Measurements from ENCODE around the gene CD6.

Gene CD6

GRCh38 chr11:60985991-60986915 is 14.8 kb downstream of the CD6 start:
- TF ChIP-seq L3MBTL2 (conservative IDR thresholded peaks at IDR 0.05) (no peak), FOXK2 (IDR thresholded peaks at IDR 0.05) (no peak), SUZ12 (IDR thresholded peaks at IDR 0.05) (no peak), HDGF (IDR thresholded peaks at IDR 0.05; ENCODE audit: borderline replicate concordance) (no peak), ELF4 (IDR thresholded peaks at IDR 0.05) (no peak), ARNT (IDR thresholded peaks at IDR 0.05) (no peak), CTBP1 (IDR thresholded peaks at IDR 0.05; ENCODE audit: borderline replicate concordance) (no peak), ZNF384 (IDR thresholded peaks at IDR 0.05) (no peak), NFRKB (IDR thresholded peaks at IDR 0.05) (no peak), FOXM1 (IDR thresholded peaks at IDR 0.05; ENCODE audit: borderline replicate concordance) (no peak), LEF1 (IDR thresholded peaks at IDR 0.05; ENCODE audit: borderline replicate concordance) (no peak), SP1 (IDR thresholded peaks at IDR 0.05) (no peak), BHLHE40 (IDR thresholded peaks at IDR 0.05; ENCODE audit: borderline replicate concordance) (no peak), TARDBP (IDR thresholded peaks at IDR 0.05) (no peak), FOXA1 (IDR thresholded peaks at IDR 0.05) (no peak)
- TF ChIP-seq, protein P1, sequence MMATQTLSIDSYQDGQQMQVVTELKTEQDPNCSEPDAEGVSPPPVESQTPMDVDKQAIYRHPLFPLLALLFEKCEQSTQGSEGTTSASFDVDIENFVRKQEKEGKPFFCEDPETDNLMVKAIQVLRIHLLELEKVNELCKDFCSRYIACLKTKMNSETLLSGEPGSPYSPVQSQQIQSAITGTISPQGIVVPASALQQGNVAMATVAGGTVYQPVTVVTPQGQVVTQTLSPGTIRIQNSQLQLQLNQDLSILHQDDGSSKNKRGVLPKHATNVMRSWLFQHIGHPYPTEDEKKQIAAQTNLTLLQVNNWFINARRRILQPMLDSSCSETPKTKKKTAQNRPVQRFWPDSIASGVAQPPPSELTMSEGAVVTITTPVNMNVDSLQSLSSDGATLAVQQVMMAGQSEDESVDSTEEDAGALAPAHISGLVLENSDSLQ (IDR thresholded peaks at IDR 0.05) = no peak
- DNase-seq (ENCODE audit: extremely low spot score) = no peak
- POLR2A ChIA-PET = no interaction called here
- CTCF ChIA-PET = no interaction called here

DNA sequence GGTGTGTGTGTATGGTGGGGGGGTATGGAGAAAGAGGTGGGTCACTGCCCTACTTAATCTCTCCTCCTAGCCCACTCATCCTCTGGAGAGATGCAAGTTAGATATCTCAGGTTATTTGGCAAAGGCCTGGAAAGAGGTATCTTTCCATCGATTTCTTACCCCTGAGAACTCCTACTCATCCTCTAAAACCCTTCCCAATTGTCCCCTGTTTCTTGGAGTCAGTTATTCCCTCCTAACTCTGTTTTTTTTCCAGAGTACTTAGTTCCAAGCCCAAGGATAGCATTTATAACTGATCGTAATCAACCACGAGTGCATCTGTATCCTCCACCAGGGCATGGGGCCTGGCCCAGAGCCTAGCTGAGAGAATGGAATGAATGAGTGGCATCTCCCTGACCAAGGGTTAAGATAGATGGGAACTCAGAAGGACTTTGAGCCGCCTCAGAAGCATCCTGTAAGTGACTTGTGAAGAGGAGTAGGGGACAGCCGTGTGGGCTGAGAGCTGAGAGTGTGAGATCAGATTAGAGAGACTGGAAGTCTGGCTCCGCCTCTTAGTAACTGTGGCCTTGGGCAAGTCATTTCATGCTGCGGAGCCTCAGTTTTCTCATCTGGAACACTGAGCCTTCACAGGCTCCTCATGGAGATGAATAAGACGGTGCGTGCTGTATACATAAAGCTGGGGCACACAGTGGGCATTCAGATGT is 16.2 kb downstream of the CD6 start:
- POLR2A ChIA-PET = no interaction called here
- CTCF ChIA-PET = interaction anchor here (0.6 kb wide), 1 partner anchor 13 kb away, joined by 3 read pairs; no protein-coding TSS in a partner anchor
- no peak for DNase-seq (ENCODE audit: extremely low spot score)
- TF ChIP-seq FOXA1 (IDR thresholded peaks at IDR 0.05) (no peak), SP1 (IDR thresholded peaks at IDR 0.05) (no peak), LEF1 (IDR thresholded peaks at IDR 0.05; ENCODE audit: borderline replicate concordance) (no peak), ZNF384 (IDR thresholded peaks at IDR 0.05) (no peak), TARDBP (IDR thresholded peaks at IDR 0.05) (no peak), BHLHE40 (IDR thresholded peaks at IDR 0.05; ENCODE audit: borderline replicate concordance) (no peak), FOXK2 (IDR thresholded peaks at IDR 0.05) (no peak), SUZ12 (IDR thresholded peaks at IDR 0.05) (no peak), L3MBTL2 (conservative IDR thresholded peaks at IDR 0.05) (no peak), CTBP1 (IDR thresholded peaks at IDR 0.05; ENCODE audit: borderline replicate concordance) (no peak), NFRKB (IDR thresholded peaks at IDR 0.05) (no peak), ELF4 (IDR thresholded peaks at IDR 0.05) (no peak), HDGF (IDR thresholded peaks at IDR 0.05; ENCODE audit: borderline replicate concordance) (no peak), FOXM1 (IDR thresholded peaks at IDR 0.05; ENCODE audit: borderline replicate concordance) (no peak), ARNT (IDR thresholded peaks at IDR 0.05) (no peak)
- TF ChIP-seq, protein P1 (IDR thresholded peaks at IDR 0.05) = no peak

GRCh38 chr11:60988658-60989057 is 17.2 kb downstream of the CD6 start:
- ChIA-PET CTCF (no interaction called here), POLR2A (no interaction called here)
- DNase-seq (ENCODE audit: extremely low spot score) = no peak
- no peak for TF ChIP-seq SP1 (IDR thresholded peaks at IDR 0.05)
- no peak for TF ChIP-seq LEF1 (IDR thresholded peaks at IDR 0.05; ENCODE audit: borderline replicate concordance)
- no peak for TF ChIP-seq ZNF384 (IDR thresholded peaks at IDR 0.05)
- no peak for TF ChIP-seq BHLHE40 (IDR thresholded peaks at IDR 0.05; ENCODE audit: borderline replicate concordance)
- TF ChIP-seq ELF4 (IDR thresholded peaks at IDR 0.05) = no peak
- TF ChIP-seq HDGF (IDR thresholded peaks at IDR 0.05; ENCODE audit: borderline replicate concordance) = no peak
- no peak for TF ChIP-seq FOXA1 (IDR thresholded peaks at IDR 0.05)
- no peak for TF ChIP-seq L3MBTL2 (conservative IDR thresholded peaks at IDR 0.05)
- TF ChIP-seq ARNT (IDR thresholded peaks at IDR 0.05) = no peak
- no peak for TF ChIP-seq FOXK2 (IDR thresholded peaks at IDR 0.05)
- TF ChIP-seq CTBP1 (IDR thresholded peaks at IDR 0.05; ENCODE audit: borderline replicate concordance) = no peak
- no peak for TF ChIP-seq FOXM1 (IDR thresholded peaks at IDR 0.05; ENCODE audit: borderline replicate concordance)
- TF ChIP-seq, protein P1 (IDR thresholded peaks at IDR 0.05) = no peak
- no peak for TF ChIP-seq SUZ12 (IDR thresholded peaks at IDR 0.05)
- no peak for TF ChIP-seq TARDBP (IDR thresholded peaks at IDR 0.05)
- TF ChIP-seq NFRKB (IDR thresholded peaks at IDR 0.05) = no peak

- no peak for DNase-seq (ENCODE audit: extremely low spot score)
- ChIA-PET CTCF (no interaction called here), POLR2A (no interaction called here)
- TF ChIP-seq TARDBP (IDR thresholded peaks at IDR 0.05) = no peak
These were observed 17.7 kb downstream of the CD6 start for GRCh38 chr11:60989093-60989650.

DNA sequence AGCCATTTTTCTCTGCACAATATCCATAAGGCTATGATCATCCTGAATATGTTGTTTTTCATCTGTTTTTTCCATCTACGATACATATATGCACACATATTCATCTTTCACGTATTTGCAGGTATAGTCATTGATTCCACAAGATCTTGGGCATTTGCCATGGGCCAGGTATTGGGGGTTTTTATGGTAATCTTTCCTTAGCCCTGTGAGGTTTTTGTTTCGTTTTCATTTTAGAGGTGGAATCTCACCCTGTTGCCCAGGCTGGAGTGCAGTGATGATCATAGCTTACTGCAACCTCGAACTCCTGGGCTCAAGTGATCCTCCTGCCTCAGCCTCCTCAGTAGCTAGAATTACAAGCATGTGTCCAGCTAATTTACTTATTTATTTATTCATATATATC is 20.0 kb downstream of the CD6 start:
- TF ChIP-seq, protein P1 (IDR thresholded peaks at IDR 0.05) = no peak

More for the DNA sequence above, 20.0 kb downstream of the CD6 start:
- ChIA-PET CTCF (no interaction called here), POLR2A (no interaction called here)
- DNase-seq (ENCODE audit: extremely low spot score) = no peak
